HepG2 (cell line): ENCODE results near the gene NSL1. TPM values are rescaled to one million over a fixed set of nuclear protein-coding genes. Genes with fewer than 3 reads are reported as not detected.

ENCODE experiments used
- ARID5B ChIP-seq: IDR thresholded peaks from 2 replicates; pipeline ENCODE4 v1.4.0; 2020; ENCODE audit warnings: mild to moderate bottlenecking, missing genetic modification reagents
- CREM ChIP-seq, 2 experiments: sonication (generic) in 1 of 2; formaldehyde crosslinking in 1 of 2; IDR thresholded peaks; 2 replicates each; pipeline versions ENCODE4 v1.4.0 to v1.6.1; 2016 to 2020; ENCODE audit warnings: antibody characterized with exemption in 1 of 2, mild to moderate bottlenecking in 1 of 2, missing genetic modification reagents in 1 of 2
- FOXA1 ChIP-seq, 2 experiments: fragments of 450-650 bp in 1 of 2; sonication (generic) in 1 of 2; formaldehyde crosslinking in 1 of 2; IDR thresholded peaks; 2 replicates each; pipeline versions ENCODE4 v1.4.0 to v1.6.1; 2016 to 2020; ENCODE audit warnings: missing genetic modification reagents in 1 of 2
- HDAC2 ChIP-seq: sonication (generic); formaldehyde crosslinking; IDR thresholded peaks from 2 replicates; pipeline ENCODE4 v1.4.0; 2020; ENCODE audit warnings: missing genetic modification reagents
- NFE2L1 ChIP-seq: sonication (generic); formaldehyde crosslinking; IDR thresholded peaks from 2 replicates; pipeline ENCODE4 v1.4.0; 2020; ENCODE audit warnings: missing genetic modification reagents, mild to moderate bottlenecking, borderline replicate concordance
- PAWR ChIP-seq: sonication (generic); formaldehyde crosslinking; IDR thresholded peaks from 2 replicates; pipeline ENCODE4 v1.4.0; 2020; ENCODE audit warnings: missing genetic modification reagents, mild to moderate bottlenecking, borderline replicate concordance
- PITX1 ChIP-seq: sonication (generic); formaldehyde crosslinking; IDR thresholded peaks from 2 replicates; pipeline ENCODE4 v1.5.1; 2020; ENCODE audit warnings: mild to moderate bottlenecking, missing genetic modification reagents
- POLR2AphosphoS5 ChIP-seq: IDR thresholded peaks from 2 replicates; pipeline ENCODE4 v1.6.1; 2012; ENCODE audit warnings: low read depth, low read length
- REST ChIP-seq, 2 experiments: IDR thresholded peaks; 2 replicates each; pipeline ENCODE4 v1.6.1; 2011 to 2012; ENCODE audit warnings: low read length in 2 of 2, borderline replicate concordance in 1 of 2, low read depth in 1 of 2, mild to moderate bottlenecking in 1 of 2, moderate library complexity in 1 of 2
- TARDBP ChIP-seq: sonication (generic); formaldehyde crosslinking; IDR thresholded peaks from 2 replicates; pipeline ENCODE4 v1.8.0; 2022; ENCODE audit warnings: mild to moderate bottlenecking, missing genetic modification reagents
- TOE1 ChIP-seq: sonication (generic); formaldehyde crosslinking; IDR thresholded peaks from 2 replicates; pipeline ENCODE4 v1.4.0; 2020; ENCODE audit warnings: mild to moderate bottlenecking, missing genetic modification reagents
- U2AF2 ChIP-seq: fragments of 200-400 bp; formaldehyde crosslinking; IDR thresholded peaks from 2 replicates; pipeline ENCODE4 v1.6.1; 2017; ENCODE audit warnings: low read depth, mild to moderate bottlenecking, low read length
- ZC3H13 ChIP-seq: sonication (generic); formaldehyde crosslinking; IDR thresholded peaks from 2 replicates; pipeline ENCODE4 v1.8.1; 2023; ENCODE audit warnings: mild to moderate bottlenecking, missing genetic modification reagents, moderate library complexity
- ZFP36L1 ChIP-seq: sonication (generic); formaldehyde crosslinking; IDR thresholded peaks from 2 replicates; pipeline ENCODE4 v1.8.0; 2022; ENCODE audit warnings: mild to moderate bottlenecking, missing genetic modification reagents, moderate library complexity
- ZMYM2 ChIP-seq: sonication (generic); formaldehyde crosslinking; IDR thresholded peaks from 2 replicates; pipeline ENCODE4 v1.8.0; 2022; ENCODE audit warnings: mild to moderate bottlenecking, missing genetic modification reagents
- ZNF136 ChIP-seq: sonication (generic); formaldehyde crosslinking; IDR thresholded peaks from 2 replicates; pipeline ENCODE4 v1.8.1; 2022; ENCODE audit warnings: low read depth, mild to moderate bottlenecking, moderate library complexity, missing genetic modification reagents
- ZNF205 ChIP-seq: IDR thresholded peaks from 2 replicates; pipeline ENCODE4 v1.6.1; 2018; ENCODE audit warnings: missing biosample characterization, missing genetic modification reagents
- ZNF776 ChIP-seq: sonication (generic); formaldehyde crosslinking; IDR thresholded peaks from 2 replicates; pipeline ENCODE4 v1.4.0; 2020; ENCODE audit warnings: mild to moderate bottlenecking, missing genetic modification reagents
- ZSCAN22 ChIP-seq: sonication (generic); formaldehyde crosslinking; IDR thresholded peaks from 2 replicates; pipeline ENCODE4 v1.4.0; 2020; ENCODE audit warnings: mild to moderate bottlenecking, missing genetic modification reagents
- ZSCAN5A ChIP-seq: sonication (generic); formaldehyde crosslinking; IDR thresholded peaks from 2 replicates; pipeline ENCODE4 v1.8.0; 2022; ENCODE audit warnings: mild to moderate bottlenecking, missing genetic modification reagents, borderline replicate concordance
- polyA plus RNA-seq, 8 experiments: library from polyadenylated mRNA; depleted of rRNA in 3 of 8; stranded (reverse) in 7 of 8; unstranded in 1 of 8; fragments of >200 nt; fragmentation: Illumina TruSeq in 4 of 8; extraction: Trizol in 4 of 8; gene quantifications; 2 replicates each; pipeline versions ENCODE4 v1.2.1 to v1.2.3, GENCODE V29; 2011 to 2016; ENCODE audit warnings: low read depth in 4 of 8, missing spikeins in 1 of 8, mixed read lengths in 1 of 8; ENCODE audit not compliant: insufficient read depth in 1 of 8
- total RNA-seq, 5 experiments: library from RNA; depleted of rRNA; stranded (reverse); fragments of >200 nt; fragmentation: Illumina TruSeq; extraction: Trizol; gene quantifications; 2 replicates each; pipeline ENCODE4 v1.2.3, GENCODE V29; 2016; ENCODE audit warnings: low read depth in 1 of 5
- TF ChIP-seq, protein P1 (sequence below): sonication (generic); formaldehyde crosslinking; IDR thresholded peaks from 2 replicates; pipeline ENCODE4 v1.4.0; 2020; ENCODE audit warnings: low read depth, mild to moderate bottlenecking, missing genetic modification reagents

The NSL1 gene
- total and polyA plus RNA-seq, 2 of the 13 experiments (the other 11 are each of a cell fraction or from before 2014, with no cell fraction given), result 34.5 to 77.4 TPM

DNA sequence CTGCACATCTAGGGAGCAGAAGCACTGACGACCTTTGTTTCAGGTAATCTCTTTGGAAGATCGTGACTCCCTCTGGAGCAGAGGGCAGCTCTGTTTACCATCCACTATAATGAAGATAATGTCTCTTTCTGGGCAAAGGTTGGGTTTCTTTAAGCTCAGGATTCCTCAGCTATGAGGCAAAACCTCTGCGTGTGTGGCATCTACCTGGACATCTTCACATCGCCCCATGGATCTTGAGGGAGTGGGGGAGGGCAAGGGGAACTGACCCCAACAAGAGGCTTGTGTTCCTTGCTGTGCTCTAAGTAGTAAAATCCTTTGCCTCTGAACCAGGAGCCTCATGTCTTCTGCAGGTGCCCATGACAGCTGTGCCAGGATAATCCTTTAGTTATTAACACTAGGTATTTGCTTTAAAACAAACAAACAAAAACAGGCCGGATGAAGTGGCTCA is 36.3 kb upstream of the NSL1 start (continued):
- TF ChIP-seq REST (IDR thresholded peaks at IDR 0.05; ENCODE audit: borderline replicate concordance in 1 of 2, low read depth in 1 of 2, low read length in 2 of 2) (peak in 1 of 2 experiments; percentile 16; a peak in 1 of 4 replicates), ZNF776 (CRISPR knock-in tag) (no peak), PITX1 (CRISPR knock-in tag) (peak; percentile 70; the same call in 1 of the 2 replicates), TOE1 (no peak), ZNF136 (CRISPR knock-in tag) (0 out of 2 replicates have a peak, but pooled peaks have one; percentile 30), ZNF205 (CRISPR knock-in tag) (peak; percentile 42; the same call in 1 of the 2 replicates), ZC3H13 (CRISPR knock-in tag) (no peak), ZMYM2 (CRISPR knock-in tag) (no peak), POLR2AphosphoS5 (no peak), ZSCAN22 (CRISPR knock-in tag) (no peak), ZFP36L1 (CRISPR knock-in tag) (no peak), HDAC2 (CRISPR knock-in tag) (peak; percentile 86), ARID5B (CRISPR knock-in tag) (peak; percentile 87), U2AF2 (no peak), PAWR (CRISPR knock-in tag) (no peak), TARDBP (CRISPR knock-in tag) (peak; percentile 75; the same call in 1 of the 2 replicates), FOXA1 (IDR thresholded peaks at IDR 0.05) (no peak), FOXA1 (CRISPR knock-in tag; IDR thresholded peaks at IDR 0.05) (peak; percentile 80), CREM (IDR thresholded peaks at IDR 0.05) (peak; percentile 65; the same call in 1 of the 2 replicates), CREM (CRISPR knock-in tag; IDR thresholded peaks at IDR 0.05) (no peak), NFE2L1 (CRISPR knock-in tag) (no peak), ZSCAN5A (CRISPR knock-in tag) (0 out of 2 replicates have a peak, but pooled peaks have one; percentile 39)
- TF ChIP-seq, protein P1, sequence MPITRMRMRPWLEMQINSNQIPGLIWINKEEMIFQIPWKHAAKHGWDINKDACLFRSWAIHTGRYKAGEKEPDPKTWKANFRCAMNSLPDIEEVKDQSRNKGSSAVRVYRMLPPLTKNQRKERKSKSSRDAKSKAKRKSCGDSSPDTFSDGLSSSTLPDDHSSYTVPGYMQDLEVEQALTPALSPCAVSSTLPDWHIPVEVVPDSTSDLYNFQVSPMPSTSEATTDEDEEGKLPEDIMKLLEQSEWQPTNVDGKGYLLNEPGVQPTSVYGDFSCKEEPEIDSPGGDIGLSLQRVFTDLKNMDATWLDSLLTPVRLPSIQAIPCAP (CRISPR knock-in tag), result no peak
